Spleen (tissue), 7 donors: Measurements from ENCODE around the gene POLD2.

Experiments used
- POLR2A ChIP-seq, 3 donors: fragments of 450-650 bp; IDR thresholded peaks; one replicate each; pipeline ENCODE4 v1.5.1; 2017; ENCODE audit warnings: antibody characterized with exemption in 3 of 3, mild to moderate bottlenecking in 1 of 3
- TF ChIP-seq, protein P1 (sequence below), 11 experiments: fragments of 200-600 bp in 7 of 11; fragments of 450-650 bp in 4 of 11; sonication (generic) in 4 of 11; IDR thresholded peaks in 8 of 11; conservative IDR thresholded peaks in 3 of 11; 1 replicate in 7 of 11; 2 replicates in 4 of 11; pipeline versions ENCODE4 v1.4.0 to v1.8.0; 2016 to 2021; ENCODE audit warnings: antibody characterized with exemption in 11 of 11, inconsistent platforms in 4 of 11, mild to moderate bottlenecking in 1 of 11
- donor health status: DM: no; HTN: no; CAD: no; lungs with moderate emphysema.
- donor health status: DM: no; HTN: no; CAD: no.
- donor health status: DM: no; HTN: no; CAD: no.

DNA sequence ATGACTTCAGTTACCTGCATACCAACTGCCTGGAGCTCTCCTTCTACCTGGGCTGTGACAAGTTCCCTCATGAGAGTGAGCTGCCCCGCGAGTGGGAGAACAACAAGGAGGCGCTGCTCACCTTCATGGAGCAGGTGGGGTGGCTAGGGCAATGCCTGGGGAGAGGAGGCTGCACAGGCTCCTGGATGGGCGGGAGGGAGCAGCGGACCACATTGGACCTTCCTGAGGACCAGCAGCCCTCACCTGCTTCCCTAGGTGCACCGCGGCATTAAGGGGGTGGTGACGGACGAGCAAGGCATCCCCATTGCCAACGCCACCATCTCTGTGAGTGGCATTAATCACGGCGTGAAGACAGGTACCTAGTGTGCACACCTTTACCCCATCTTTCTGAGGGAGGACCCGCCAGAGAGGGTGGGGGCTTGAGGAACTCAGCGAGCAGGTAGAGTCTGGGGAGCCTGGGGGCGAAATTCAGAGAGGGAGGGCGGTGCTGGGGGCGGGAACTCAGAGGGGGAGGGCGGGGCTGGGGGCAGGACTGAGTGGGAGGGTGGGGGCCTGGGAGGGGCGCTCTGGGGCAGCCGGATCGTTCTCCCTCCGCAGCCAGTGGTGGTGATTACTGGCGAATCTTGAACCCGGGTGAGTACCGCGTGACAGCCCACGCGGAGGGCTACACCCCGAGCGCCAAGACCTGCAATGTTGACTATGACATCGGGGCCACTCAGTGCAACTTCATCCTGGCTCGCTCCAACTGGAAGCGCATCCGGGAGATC lies 10.2 kb downstream of the POLD2 start:
- TF ChIP-seq, protein P1, sequence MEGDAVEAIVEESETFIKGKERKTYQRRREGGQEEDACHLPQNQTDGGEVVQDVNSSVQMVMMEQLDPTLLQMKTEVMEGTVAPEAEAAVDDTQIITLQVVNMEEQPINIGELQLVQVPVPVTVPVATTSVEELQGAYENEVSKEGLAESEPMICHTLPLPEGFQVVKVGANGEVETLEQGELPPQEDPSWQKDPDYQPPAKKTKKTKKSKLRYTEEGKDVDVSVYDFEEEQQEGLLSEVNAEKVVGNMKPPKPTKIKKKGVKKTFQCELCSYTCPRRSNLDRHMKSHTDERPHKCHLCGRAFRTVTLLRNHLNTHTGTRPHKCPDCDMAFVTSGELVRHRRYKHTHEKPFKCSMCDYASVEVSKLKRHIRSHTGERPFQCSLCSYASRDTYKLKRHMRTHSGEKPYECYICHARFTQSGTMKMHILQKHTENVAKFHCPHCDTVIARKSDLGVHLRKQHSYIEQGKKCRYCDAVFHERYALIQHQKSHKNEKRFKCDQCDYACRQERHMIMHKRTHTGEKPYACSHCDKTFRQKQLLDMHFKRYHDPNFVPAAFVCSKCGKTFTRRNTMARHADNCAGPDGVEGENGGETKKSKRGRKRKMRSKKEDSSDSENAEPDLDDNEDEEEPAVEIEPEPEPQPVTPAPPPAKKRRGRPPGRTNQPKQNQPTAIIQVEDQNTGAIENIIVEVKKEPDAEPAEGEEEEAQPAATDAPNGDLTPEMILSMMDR (IDR thresholded peaks at IDR 0.05 in 8 of 11, conservative IDR thresholded peaks at IDR 0.05 in 3 of 11) = no peak
- TF ChIP-seq POLR2A (IDR thresholded peaks at IDR 0.05) = no peak
